Loucy (cell line): Measurements from ENCODE around the gene CRABP2.

Source experiments
- CTCF ChIP-seq: fragments of 200-600 bp; sonication (generic); conservative IDR thresholded peaks from 2 replicates; pipeline ENCODE4 v1.5.1; 2014; ENCODE audit warnings: mild to moderate bottlenecking, antibody characterized with exemption, low read length
- EZH2phosphoT487 ChIP-seq: fragments of 200-600 bp; IDR thresholded peaks from 2 replicates; pipeline ENCODE4 v1.6.1; 2018; ENCODE audit warnings: antibody characterized with exemption, mild to moderate bottlenecking, moderate library complexity, borderline replicate concordance

- no peak for TF ChIP-seq CTCF
- TF ChIP-seq EZH2phosphoT487 = no peak
Measured at GRCh38 chr1:156712626-156713025, 7.2 kb upstream of the CRABP2 start.
